GM03348 (cell line): ENCODE data around the gene SYF2.
A peak's percentile ranks its signal among the peaks of the same experiment; 100 is the strongest.
"Not testable (repeated sequence)": the region's sequence is repeated elsewhere in the genome, so short reads cannot be mapped to it uniquely, and the experiment has no call there.

Source experiments
- DNase-seq: peaks from one replicate; pipeline ENCODE4 v3.0.0; 2012; ENCODE audit warnings: low spot score

Gene SYF2

GRCh38 chr1:25206201-25206600 lies 26.1 kb downstream of the SYF2 start:
- no peak for DNase-seq

DNA sequence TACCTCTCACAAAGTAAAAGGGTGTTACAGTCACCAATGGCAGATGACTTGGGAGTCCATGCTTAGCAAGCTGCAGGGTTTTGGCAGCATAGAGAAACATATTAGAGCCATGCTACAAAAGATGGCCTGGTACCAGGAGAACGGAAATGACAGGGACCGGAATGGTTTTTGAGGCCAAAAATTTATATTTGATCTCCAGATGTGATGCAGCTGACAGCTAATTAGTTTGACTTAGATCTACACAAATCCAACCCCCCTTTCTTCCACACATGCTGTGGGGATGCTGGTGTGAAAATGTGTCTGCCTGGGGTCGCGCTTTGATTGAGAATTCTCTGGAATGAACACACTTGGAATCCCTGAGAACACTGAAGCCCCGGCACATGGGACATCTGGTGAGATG lies 26.5 kb downstream of the SYF2 start:
- no peak for DNase-seq

GRCh38 chr1:25204797-25205480 lies 27.4 kb downstream of the SYF2 start:
- peak; percentile 82 for DNase-seq

DNA sequence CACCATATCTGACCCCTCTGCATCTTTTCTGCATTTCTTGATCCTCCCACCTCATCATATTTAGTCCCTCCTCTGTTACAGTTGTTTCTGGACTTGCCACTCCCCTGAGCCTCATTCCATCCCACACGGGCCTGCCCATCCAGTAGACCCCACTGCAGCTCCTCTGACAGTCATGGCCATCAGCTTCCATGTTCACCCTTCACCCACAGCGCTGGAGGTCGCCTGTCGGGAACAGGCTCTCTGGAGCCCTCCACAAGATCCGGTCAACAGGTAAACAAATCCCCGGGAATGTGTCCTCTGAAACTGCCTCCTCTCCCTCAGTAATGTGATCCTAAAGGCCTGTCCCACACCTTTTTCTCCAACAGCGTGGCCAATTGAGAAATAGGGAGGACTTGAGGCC lies 31.3 kb downstream of the SYF2 start:
- DNase-seq, result no peak

DNA sequence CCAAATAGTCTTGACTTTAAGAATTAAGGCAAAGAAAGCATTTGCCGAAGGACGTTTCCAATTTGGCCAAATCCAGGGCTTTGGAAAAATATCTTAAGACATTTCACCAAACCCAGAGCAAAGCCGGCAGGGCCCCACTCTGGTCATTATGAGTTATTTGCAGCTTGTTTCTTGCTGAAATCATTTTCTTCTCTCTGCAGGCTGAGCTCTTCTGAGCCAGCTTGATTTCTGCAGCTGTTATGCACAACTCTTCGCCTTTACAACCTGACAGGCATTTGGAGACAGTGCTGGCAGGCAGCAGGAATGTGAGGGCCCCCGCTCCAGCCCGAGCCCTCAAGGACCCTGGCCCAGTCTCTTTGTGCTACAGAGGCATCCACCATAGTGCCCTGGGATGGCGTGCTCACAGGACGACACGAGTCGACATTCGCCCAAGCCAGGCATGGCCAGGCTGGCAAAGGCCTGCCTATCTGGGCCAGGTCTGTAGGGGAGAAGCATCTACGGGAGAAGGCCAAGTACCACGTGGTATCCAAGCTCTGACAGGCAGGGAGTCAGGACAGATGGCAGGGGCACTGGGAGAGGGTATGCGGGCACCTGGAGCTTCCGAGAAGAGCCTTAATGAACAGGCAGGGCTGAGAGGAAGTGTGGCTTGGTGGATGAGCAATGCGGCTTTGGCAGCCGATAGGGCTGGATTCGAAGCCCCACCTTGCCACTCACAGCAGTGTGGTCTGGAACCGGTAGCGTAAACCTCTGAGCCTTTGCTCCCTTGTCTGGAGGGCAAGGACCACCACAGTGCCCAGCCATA lies 32.3 kb downstream of the SYF2 start:
- no peak for DNase-seq

DNA sequence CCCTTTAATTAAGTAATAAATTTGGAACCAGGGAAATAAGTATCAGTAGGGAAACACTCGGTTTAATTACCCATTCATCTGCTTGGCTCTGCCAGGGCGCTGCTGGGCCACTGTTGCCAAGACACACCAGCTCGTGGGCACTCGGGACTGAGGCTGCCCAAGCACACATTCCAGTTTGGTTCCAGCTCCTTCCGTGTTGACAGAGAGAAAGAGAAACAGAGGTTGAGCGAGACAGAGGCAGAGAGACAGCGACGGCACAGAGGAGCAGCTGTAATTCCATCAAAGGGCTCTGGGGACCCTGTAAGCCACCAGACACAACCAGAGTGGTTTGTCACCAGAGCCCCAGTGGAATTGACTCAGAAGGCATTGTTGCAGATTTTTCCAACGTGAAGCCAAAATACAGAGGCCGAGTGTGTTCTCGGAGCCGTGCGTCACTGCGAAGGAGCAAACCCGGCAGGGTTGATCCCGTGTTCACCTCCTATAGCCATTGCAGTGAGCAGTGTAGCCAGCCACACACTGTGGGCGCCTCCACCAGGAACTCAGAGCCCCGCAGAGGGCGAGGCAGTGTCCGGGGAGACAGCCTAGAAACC lies 33.5 kb downstream of the SYF2 start:
- peak; percentile 59 for DNase-seq

- DNase-seq, result peak; percentile 35
Measured at GRCh38 chr1:25197982-25198662, 34.2 kb downstream of the SYF2 start.

- no peak for DNase-seq
Measured at GRCh38 chr1:25197235-25197975, 34.9 kb downstream of the SYF2 start.

- no peak for DNase-seq
Measured at GRCh38 chr1:25196830-25197229, 35.5 kb downstream of the SYF2 start.

- no peak for DNase-seq
Measured at GRCh38 chr1:25195835-25196234, 36.5 kb downstream of the SYF2 start.

GRCh38 chr1:25194572-25195020 lies 37.7 kb downstream of the SYF2 start:
- no peak for DNase-seq

DNA sequence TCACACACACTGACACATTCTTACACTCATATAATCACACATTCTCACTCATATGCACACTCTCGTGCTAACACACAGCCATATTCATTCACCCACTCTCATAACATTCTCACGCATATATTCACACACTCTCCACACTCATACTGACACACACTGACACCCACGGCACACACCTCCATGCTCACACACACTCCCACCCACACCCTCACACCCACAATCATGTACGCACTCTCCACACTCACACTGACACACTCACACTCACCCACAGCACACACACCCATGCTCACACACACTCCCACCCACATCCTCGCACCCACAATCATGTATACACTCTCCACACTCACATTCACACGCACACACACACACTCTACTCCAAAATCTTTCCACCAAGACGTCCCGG lies 38.2 kb downstream of the SYF2 start:
- DNase-seq, result no peak

DNA sequence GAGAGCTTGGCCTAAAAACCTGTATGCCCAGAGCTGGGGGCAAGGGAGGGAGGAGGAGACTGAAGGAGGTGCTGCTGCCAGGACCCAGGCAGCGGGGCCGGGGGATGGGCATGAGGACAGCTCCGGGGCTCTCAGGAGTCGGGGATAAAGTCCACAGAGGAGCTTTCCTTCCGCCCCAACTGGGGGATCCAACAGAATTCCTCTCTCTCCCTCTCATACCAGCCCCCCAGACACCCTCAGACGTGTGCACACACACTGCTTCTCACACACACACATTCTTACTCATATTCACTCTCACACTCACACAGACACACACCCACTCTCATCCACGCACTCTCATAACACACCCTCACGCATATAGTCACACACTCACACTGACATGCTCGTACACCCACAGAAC lies 39.1 kb downstream of the SYF2 start:
- no peak for DNase-seq

DNA sequence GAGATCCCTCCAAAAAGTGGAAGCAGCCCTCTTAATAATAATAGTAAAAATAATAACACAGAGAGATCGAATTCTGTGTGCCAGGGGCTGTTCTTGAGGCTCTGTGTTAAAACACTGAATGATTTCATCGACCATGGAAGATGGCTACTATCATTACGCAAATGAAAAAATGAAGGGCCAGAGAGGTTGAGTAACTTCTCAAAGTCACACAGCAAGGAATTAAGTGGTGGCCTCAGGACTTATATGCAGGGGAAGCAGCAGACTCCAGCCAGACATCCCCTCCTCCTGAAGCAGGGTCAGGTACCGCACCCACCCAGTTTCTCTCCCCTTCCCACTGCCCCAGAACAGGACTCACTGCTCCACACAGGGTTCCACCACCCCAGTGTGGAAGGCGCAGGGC lies 40.1 kb downstream of the SYF2 start:
- no peak for DNase-seq

- no peak for DNase-seq
Measured at GRCh38 chr1:25190260-25190659, 42.0 kb downstream of the SYF2 start.

- DNase-seq, result not testable (repeated sequence)
Measured at GRCh38 chr1:25187904-25188303, 44.4 kb downstream of the SYF2 start.

DNA sequence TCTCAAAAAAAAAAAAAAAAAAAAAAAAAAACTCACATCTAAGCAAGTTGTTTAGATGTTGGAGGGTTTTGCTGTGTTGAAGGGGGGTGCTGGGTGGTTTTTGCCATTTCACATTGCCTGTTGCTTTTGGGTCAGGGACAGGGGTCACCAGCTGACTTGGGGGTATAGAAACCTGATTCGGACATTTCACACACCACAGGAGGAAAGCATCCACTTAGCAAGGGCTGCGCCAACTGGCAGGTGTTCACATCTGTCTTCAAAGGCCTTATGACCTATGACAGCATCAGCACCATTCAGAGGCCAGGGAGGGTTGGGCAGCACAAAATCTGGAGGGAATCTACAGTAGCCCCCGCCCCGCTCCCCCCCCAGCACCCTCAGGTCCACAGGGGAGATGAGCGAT lies 45.2 kb downstream of the SYF2 start:
- no peak for DNase-seq

GRCh38 chr1:25186161-25187007 lies 45.9 kb downstream of the SYF2 start:
- DNase-seq, result no peak

- DNase-seq, result no peak
Measured at GRCh38 chr1:25185409-25186160, 46.7 kb downstream of the SYF2 start.
